H9 (cell line): ENCODE data around the gene GAS6. TPM values are rescaled to one million over a fixed set of nuclear protein-coding genes. Genes with fewer than 3 reads are reported as not detected.

Experiments
- DNase-seq: peaks from one replicate; pipeline ENCODE4 v3.0.0-alpha.2; 2017
- H2AFZ ChIP-seq: one replicate; pipeline ENCODE4 v1.6.1; 2013; ENCODE audit warnings: mild to moderate bottlenecking, low read length, control low read depth, moderate library complexity
- H2AK5ac ChIP-seq: 2 replicates; pipeline ENCODE4 v1.6.1; 2013; ENCODE audit warnings: low read length, control low read depth, mixed read lengths; ENCODE audit not compliant: insufficient read length
- H2BK120ac ChIP-seq: one replicate; pipeline ENCODE4 v1.6.1; 2013; ENCODE audit warnings: low read depth, mild to moderate bottlenecking, low read length, control low read depth, inconsistent platforms; ENCODE audit not compliant: poor library complexity, severe bottlenecking
- H2BK12ac ChIP-seq: 2 replicates; pipeline ENCODE4 v1.6.1; 2013; ENCODE audit warnings: low read length, control low read depth, mixed read lengths, low read depth; ENCODE audit not compliant: insufficient read length
- H2BK15ac ChIP-seq: 2 replicates; pipeline ENCODE4 v1.6.1; 2013; ENCODE audit warnings: low read depth, low read length, control low read depth
- H2BK20ac ChIP-seq: one replicate; pipeline ENCODE4 v1.6.1; 2013; ENCODE audit warnings: low read depth, mild to moderate bottlenecking, low read length, control low read depth, inconsistent platforms; ENCODE audit not compliant: poor library complexity, severe bottlenecking
- H2BK5ac ChIP-seq: 2 replicates; pipeline ENCODE4 v1.6.1; 2013; ENCODE audit warnings: low read length, control low read depth, mixed read lengths; ENCODE audit not compliant: insufficient read length
- H3K14ac ChIP-seq: 2 replicates; pipeline ENCODE4 v1.6.1; 2013; ENCODE audit warnings: low read length, control low read depth; ENCODE audit not compliant: insufficient read depth
- H3K18ac ChIP-seq: 2 replicates; pipeline ENCODE4 v1.6.1; 2013; ENCODE audit warnings: low read depth, mild to moderate bottlenecking, mixed read lengths, low read length, control low read depth; ENCODE audit not compliant: insufficient read length
- H3K23ac ChIP-seq: 2 replicates; pipeline ENCODE4 v1.6.1; 2013; ENCODE audit warnings: low read length, control low read depth, mixed read lengths, low read depth; ENCODE audit not compliant: insufficient read length
- H3K23me2 ChIP-seq: 2 replicates; pipeline ENCODE4 v1.6.1; 2013; ENCODE audit warnings: low read depth, mild to moderate bottlenecking, mixed read lengths, low read length, control low read depth; ENCODE audit not compliant: insufficient read length, poor library complexity, severe bottlenecking
- H3K27ac ChIP-seq: 2 replicates; pipeline ENCODE4 v1.5.1; 2013; ENCODE audit warnings: low read length, control low read depth, mixed read lengths, low read depth; ENCODE audit not compliant: insufficient read length
- H3K27me3 ChIP-seq: 2 replicates; pipeline ENCODE4 v1.6.1; 2013; ENCODE audit warnings: low read length, control low read depth, inconsistent platforms; ENCODE audit not compliant: insufficient read depth
- H3K4ac ChIP-seq: 2 replicates; pipeline ENCODE4 v1.6.1; 2013; ENCODE audit warnings: low read depth, mild to moderate bottlenecking, control low read depth, inconsistent platforms, low read length, moderate library complexity
- H3K4me1 ChIP-seq: 2 replicates; pipeline ENCODE4 v1.6.1; 2013; ENCODE audit warnings: low read length, control low read depth, inconsistent platforms; ENCODE audit not compliant: insufficient read depth
- H3K4me2 ChIP-seq: 2 replicates; pipeline ENCODE4 v1.6.1; 2013; ENCODE audit warnings: low read length, control low read depth, mixed read lengths; ENCODE audit not compliant: insufficient read length, insufficient read depth
- H3K56ac ChIP-seq: 2 replicates; pipeline ENCODE4 v1.6.1; 2013; ENCODE audit warnings: low read depth, mild to moderate bottlenecking, mixed read lengths, low read length, control low read depth; ENCODE audit not compliant: insufficient read length
- H3K79me1 ChIP-seq: 2 replicates; pipeline ENCODE4 v1.6.1; 2013; ENCODE audit warnings: low read depth, mild to moderate bottlenecking, moderate library complexity, low read length, control low read depth, inconsistent platforms; ENCODE audit not compliant: insufficient read depth, poor library complexity, severe bottlenecking
- H3K79me2 ChIP-seq: 2 replicates; pipeline ENCODE4 v1.6.1; 2013; ENCODE audit warnings: low read length, control low read depth, inconsistent platforms; ENCODE audit not compliant: insufficient read depth
- H3K9ac ChIP-seq: 2 replicates; pipeline ENCODE4 v1.6.1; 2013; ENCODE audit warnings: low read length, control low read depth, mixed read lengths; ENCODE audit not compliant: insufficient read length; ENCODE audit errors: extremely low read depth
- H3K9me3 ChIP-seq: one replicate; pipeline ENCODE4 v1.6.1; 2013; ENCODE audit warnings: low read depth, low read length, inconsistent platforms; ENCODE audit not compliant: control insufficient read depth
- H3T11ph ChIP-seq: one replicate; pipeline ENCODE4 v1.6.1; 2013; ENCODE audit warnings: mild to moderate bottlenecking, low read length, control low read depth, inconsistent platforms
- H4K20me1 ChIP-seq: one replicate; pipeline ENCODE4 v1.6.1; 2013; ENCODE audit not compliant: control insufficient read depth, insufficient read length, insufficient read depth
- H4K5ac ChIP-seq: 2 replicates; pipeline ENCODE4 v1.6.1; 2013; ENCODE audit warnings: low read depth, mild to moderate bottlenecking, mixed read lengths, low read length, control low read depth; ENCODE audit not compliant: insufficient read length
- H4K8ac ChIP-seq: replicated peaks from 2 replicates; pipeline ENCODE4 v1.6.1; 2013; ENCODE audit warnings: low read length, control low read depth, mixed read lengths, low read depth; ENCODE audit not compliant: insufficient read length
- H4K91ac ChIP-seq: 2 replicates; pipeline ENCODE4 v1.6.1; 2013; ENCODE audit warnings: low read depth, mild to moderate bottlenecking, moderate library complexity, mixed read lengths, low read length, control low read depth; ENCODE audit not compliant: insufficient read length
- H3K27ac Mint-ChIP-seq, 3 experiments: 2 replicates in 2 of 3; 3 replicates in 1 of 3; pipeline ENCODE4 v1.8.0; 2020 to 2021; ENCODE audit warnings: mixed read lengths in 3 of 3, mild to moderate bottlenecking in 1 of 3, moderate library complexity in 1 of 3
- H3K27me3 Mint-ChIP-seq: 2 replicates; pipeline ENCODE4 v1.8.0; 2021; ENCODE audit warnings: low read depth, mild to moderate bottlenecking, moderate library complexity, mixed read lengths
- H3K36me3 Mint-ChIP-seq, 3 experiments: 2 replicates in 2 of 3; 3 replicates in 1 of 3; pipeline ENCODE4 v1.8.0; 2020 to 2021; ENCODE audit warnings: low read depth in 3 of 3, mixed read lengths in 3 of 3; ENCODE audit not compliant: insufficient read depth in 1 of 3
- H3K4me1 Mint-ChIP-seq, 2 experiments: 2 replicates each; pipeline ENCODE4 v1.8.0; 2020; ENCODE audit warnings: mixed read lengths in 2 of 2
- H3K4me3 Mint-ChIP-seq, 2 experiments: 2 replicates in 1 of 2; 3 replicates in 1 of 2; pipeline ENCODE4 v1.8.0; 2020 to 2021; ENCODE audit warnings: mild to moderate bottlenecking in 2 of 2, mixed read lengths in 2 of 2, moderate library complexity in 1 of 2
- H3K9me3 Mint-ChIP-seq, 2 experiments: 2 replicates in 1 of 2; 3 replicates in 1 of 2; pipeline ENCODE4 v1.8.0; 2020; ENCODE audit warnings: mild to moderate bottlenecking in 2 of 2, mixed read lengths in 2 of 2, moderate library complexity in 1 of 2
- WGBS: extraction: QIAGEN DNeasy Blood & Tissue Kit; methylation state at CpG from one replicate; pipeline ENCODE4 v1.1.7; 2013; ENCODE audit warnings: missing lambda C conversion rate, low lambda C conversion rate, mixed read lengths; ENCODE audit not compliant: insufficient read length; ENCODE audit errors: extremely low coverage; 5-methylcytosine and 5-hydroxymethylcytosine counted together
- total RNA-seq: library from RNA; stranded (reverse); gene quantifications from 2 replicates; pipeline ENCODE4 v1.2.1, GENCODE V29; 2021
- TF ChIP-seq, protein P1 (sequence below): fragments of 200-600 bp; sonication (generic); conservative IDR thresholded peaks from 3 replicates; pipeline ENCODE4 v1.8.0; 2021; ENCODE audit warnings: antibody characterized with exemption, mild to moderate bottlenecking

Gene GAS6
- total RNA-seq, 1 experiment from 2014 or later: 20.5 TPM

DNA sequence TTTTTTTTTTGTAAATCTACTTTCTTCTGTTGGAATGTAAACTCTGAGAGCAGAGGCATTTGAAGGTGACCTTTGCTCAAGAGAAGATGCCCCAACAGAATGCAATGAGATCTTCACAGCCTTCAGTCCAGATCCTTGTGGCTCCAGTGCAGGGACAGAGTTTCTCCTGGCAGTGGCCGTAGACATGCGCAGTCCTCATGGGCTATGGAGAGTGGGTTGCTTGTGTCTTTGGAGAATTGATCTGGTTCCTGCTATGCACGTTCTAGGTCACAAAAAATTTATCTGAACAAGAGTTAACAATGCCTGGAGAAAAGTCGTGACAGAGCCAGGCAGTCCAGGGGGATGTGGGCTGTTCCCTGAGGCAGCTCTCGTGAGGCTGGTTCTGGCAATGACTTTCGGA, 74.7 kb downstream of the GAS6 start:
- no peak overlapping the region for H3K9ac ChIP-seq
- H3K27me3 ChIP-seq: no peaks in the 10 kb centered on the region
- no peak overlapping the region for H3K4me3 Mint-ChIP-seq
- no peaks in the 10 kb centered on the region for H4K20me1 ChIP-seq
- H3K56ac ChIP-seq: no peak overlapping the region
- no peak overlapping the region for H2BK120ac ChIP-seq
- no peak overlapping the region for H2BK15ac ChIP-seq
- no peak overlapping the region for H2BK5ac ChIP-seq
- peaks cover 2 to 9% (median 5%) of the 10 kb centered on the region in 3 experiments; a peak in 6 of 7 replicates for H3K36me3 Mint-ChIP-seq
- no peak overlapping the region for H3K18ac ChIP-seq
- no peak overlapping the region for H3T11ph ChIP-seq
- peaks cover 7 to 10% of the 10 kb centered on the region in 2 experiments for H3K9me3 Mint-ChIP-seq
- no peak overlapping the region for H3K23ac ChIP-seq
- no peak overlapping the region for H2AFZ ChIP-seq
- TF ChIP-seq, protein P1, sequence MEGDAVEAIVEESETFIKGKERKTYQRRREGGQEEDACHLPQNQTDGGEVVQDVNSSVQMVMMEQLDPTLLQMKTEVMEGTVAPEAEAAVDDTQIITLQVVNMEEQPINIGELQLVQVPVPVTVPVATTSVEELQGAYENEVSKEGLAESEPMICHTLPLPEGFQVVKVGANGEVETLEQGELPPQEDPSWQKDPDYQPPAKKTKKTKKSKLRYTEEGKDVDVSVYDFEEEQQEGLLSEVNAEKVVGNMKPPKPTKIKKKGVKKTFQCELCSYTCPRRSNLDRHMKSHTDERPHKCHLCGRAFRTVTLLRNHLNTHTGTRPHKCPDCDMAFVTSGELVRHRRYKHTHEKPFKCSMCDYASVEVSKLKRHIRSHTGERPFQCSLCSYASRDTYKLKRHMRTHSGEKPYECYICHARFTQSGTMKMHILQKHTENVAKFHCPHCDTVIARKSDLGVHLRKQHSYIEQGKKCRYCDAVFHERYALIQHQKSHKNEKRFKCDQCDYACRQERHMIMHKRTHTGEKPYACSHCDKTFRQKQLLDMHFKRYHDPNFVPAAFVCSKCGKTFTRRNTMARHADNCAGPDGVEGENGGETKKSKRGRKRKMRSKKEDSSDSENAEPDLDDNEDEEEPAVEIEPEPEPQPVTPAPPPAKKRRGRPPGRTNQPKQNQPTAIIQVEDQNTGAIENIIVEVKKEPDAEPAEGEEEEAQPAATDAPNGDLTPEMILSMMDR: no peak
- WGBS: no CpG with 5 or more reads among the region's 6 CpGs
- H4K5ac ChIP-seq: no peak overlapping the region
- H3K27ac Mint-ChIP-seq: no peak overlapping the region
- no peak overlapping the region for H3K14ac ChIP-seq
- DNase-seq: no peak
- H3K23me2 ChIP-seq: no peaks in the 10 kb centered on the region
- no peak overlapping the region for H4K91ac ChIP-seq
- no peaks in the 10 kb centered on the region; the same call in 1 of the 2 replicates for H3K4me1 ChIP-seq
- no peak overlapping the region for H3K4ac ChIP-seq
- H3K4me2 ChIP-seq: no peak overlapping the region
- no peak overlapping the region for H2BK20ac ChIP-seq
- no peak overlapping the region for H2BK12ac ChIP-seq
- H3K79me1 ChIP-seq: no peaks in the 10 kb centered on the region
- H3K27ac ChIP-seq: no peak overlapping the region
- peaks cover 0 to 3% of the 10 kb centered on the region in 2 experiments; a peak in 1 of 4 replicates for H3K4me1 Mint-ChIP-seq
- no peaks in the 10 kb centered on the region for H3K9me3 ChIP-seq
- no peak overlapping the region for H2AK5ac ChIP-seq
- no peak overlapping the region for H4K8ac ChIP-seq
- no peaks in the 10 kb centered on the region for H3K79me2 ChIP-seq
- H3K27me3 Mint-ChIP-seq: peaks cover 9% of the 10 kb centered on the region
